GM18499 (cell line): Measurements from ENCODE around the gene PSAP.
A peak's percentile ranks its signal among the peaks of the same experiment; 100 is the strongest.

Experiments
- ATAC-seq: cut with Tn5 transposase; IDR thresholded peaks from one replicate; pipeline ENCODE4 v1.9.1; 2021; ENCODE audit warnings: moderate number of reproducible peaks; ENCODE audit not compliant: insufficient read depth, unreplicated experiment

Gene PSAP

DNA sequence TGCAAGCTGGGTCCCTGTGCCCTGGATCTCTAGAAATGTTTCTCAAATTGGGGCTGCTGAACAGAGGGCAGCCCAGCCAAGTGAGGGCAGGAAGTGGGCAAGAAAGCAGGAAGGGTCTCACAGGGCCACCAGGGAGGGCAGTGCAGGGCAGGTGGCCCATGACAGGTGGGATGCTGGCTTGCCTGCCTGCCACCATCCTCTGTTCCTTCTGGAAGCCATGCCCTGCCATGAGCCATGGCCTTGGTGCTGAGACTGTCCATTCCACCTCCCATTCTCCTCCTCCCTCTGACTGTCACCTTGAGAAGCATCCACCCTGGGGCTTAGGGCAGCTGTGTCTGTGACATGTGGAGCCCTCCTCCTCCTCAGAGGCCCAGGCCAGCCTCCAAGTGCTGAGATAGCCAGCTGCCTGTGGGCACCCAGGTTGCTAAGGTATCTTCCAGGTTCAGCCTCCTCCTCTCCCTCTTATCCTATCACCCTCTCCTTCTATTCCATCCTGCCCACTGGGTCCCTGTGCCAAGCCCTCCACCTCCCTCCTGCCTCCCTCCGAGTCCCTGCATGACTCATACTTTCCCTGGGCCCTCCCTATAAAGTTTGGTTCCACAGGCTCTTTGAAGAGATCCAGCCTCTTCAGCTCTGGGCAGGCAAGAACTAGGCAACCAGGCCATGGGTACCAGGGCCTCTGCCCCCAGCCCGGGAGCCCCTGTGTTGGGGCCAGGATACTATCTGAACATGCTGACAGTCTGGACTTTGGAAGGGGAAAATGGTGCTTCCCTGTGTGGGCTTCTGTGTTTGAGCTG, 79.0 kb downstream of the PSAP start:
- ATAC-seq = no peak

DNA sequence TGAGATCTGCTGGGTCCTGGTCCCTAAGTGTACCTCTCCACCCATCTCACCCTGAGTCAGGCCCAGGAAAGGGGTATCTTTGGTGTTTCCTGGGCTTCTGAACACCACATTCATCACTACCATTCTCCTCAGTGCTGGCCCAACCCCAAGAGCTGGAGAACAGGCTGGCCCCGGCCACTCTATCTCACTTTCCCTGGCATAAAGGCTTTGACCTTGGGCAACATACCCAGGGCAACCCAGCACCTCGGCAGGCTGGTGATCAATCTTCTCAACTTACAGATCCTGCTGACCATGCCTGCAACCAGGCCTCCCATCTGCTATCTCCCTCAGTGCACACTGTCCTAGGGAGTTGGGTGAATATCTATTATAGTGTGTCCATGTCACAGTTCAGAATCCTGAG, 79.8 kb downstream of the PSAP start:
- no peak for ATAC-seq

DNA sequence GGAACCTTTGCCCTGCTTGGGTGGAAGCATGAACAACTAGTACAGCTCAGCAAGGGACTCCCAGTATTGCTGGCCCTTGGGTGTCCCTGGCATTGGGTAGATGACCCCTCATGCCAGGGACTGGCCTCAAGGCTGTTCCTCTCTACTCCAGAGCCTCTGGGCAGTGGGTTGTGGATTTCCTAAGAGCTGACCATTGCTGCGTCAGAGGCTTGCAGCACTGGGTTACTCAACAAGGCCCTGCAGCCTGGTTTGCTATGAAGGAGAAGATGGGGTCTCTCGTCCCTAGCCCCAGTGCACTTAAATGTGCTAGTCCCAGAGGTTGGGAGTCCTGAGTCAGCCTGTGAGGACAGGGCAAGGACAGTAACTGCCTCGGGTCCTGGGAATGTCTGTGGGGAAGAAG, 80.3 kb downstream of the PSAP start:
- no peak for ATAC-seq

DNA sequence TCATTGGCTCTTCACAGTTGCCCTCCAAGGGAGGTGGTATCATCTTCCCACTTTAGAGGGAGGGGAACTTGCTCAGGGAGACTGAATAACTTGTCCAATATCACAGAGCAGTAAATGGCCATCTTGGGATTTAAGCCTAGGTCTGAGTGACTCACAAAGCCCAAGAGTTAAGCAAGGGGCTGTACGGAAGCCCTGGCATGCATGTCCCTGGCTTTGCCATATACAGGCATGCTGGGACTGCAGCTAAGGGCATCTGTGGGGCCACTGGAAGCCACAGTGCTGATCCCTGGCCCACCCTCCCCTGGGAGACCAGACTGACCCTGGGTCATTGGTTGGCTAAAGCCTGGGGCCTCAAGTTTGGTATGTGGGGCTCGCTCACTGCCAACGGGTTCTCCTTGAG, 80.8 kb downstream of the PSAP start:
- no peak for ATAC-seq

DNA sequence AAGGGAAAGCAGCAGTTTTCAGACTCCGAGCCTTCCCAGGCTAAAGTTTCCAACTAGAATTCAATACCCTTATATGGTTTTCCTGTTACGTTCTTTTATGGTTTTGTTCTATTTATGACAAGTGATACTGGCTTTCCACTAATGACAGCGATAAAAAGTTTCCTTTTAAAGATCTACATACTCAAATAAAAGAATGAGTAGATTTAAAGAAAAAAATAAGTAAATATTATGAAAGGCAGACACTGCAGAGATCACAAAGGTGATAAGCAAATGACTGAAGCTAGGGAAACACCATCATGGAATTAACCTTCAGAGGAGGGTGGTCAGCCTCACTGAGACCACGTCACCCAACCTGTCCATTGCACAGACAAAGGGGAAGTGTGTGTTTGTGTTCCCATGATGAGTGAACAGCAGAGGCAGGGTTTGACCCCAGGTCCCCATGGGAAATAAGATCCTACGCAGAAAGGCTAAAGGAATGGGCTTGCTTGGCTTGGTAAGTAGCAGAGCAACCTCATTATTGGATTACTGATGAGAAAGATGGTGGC, 81.7 kb downstream of the PSAP start:
- peak; percentile 22 for ATAC-seq

DNA sequence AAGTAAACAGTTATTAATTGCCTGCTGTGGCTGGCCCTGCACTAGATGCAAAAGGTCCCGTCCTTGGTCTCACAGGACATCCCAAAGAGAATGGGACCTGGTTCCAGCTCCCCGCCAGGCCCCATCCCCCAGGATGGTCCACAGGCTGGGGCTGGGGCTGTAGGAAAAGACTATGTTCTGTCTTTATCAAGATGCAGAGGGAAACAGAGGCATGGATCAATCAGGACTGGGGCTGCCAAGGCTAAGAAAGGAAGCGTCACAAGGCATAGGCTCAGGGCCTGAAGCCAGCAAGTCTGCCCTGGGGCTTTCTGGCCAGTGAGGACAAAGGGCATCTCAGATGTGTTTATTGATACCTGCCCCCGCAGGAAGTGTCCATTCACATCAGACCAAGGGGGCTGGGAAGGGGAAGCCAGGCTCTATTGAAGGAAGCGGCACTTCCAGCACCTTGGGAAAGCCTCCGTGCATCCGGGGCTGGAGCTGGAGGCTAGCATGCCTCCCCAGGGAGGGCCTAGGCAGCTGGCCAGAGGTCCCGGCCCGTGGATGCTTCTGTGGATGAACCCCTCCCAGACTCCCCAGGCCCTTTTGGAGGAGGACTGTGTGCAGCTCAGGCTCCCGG, 83.5 kb downstream of the PSAP start:
- ATAC-seq = no peak

DNA sequence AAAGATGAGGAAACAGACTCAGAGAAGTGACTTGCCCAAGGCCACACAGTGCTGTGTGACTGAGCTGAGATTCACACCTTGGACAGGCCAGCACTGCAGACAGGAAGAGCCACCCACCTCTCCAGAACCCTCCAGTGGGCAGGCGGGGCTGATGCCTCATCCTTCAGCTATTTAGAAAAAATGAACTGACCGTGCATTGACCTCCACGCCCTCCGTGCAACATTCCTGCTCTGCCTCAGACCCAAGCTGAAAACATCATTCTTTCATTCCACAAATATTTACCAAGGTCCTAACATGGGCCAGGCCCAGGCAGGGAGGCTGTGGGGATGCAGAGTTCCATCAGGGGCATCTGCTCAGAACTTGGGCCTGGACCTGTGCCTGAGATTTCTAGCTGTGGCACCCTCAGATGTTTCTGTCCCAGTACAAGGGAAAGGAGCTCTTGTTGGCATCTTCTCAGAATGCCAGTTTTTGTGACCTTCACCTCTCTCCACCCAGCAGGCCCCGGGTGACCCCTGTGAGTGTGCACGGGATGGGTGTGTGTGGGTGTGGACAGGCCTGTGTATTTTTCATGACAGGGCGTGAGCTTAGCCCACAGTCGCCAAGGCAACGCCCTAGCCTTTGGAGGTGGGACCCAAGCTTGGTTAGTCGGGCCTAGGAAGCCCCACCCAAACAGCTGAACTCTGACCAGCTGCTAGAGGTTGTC, 84.2 kb downstream of the PSAP start:
- ATAC-seq = no peak
